HL-60/S4 (cell line): ENCODE data around the gene PPP2R5C.

ENCODE experiments used
- in situ Hi-C: fragments of 300-500 bp; cut with MboI; formaldehyde crosslinking; loops from 2 replicates; pipeline ENCODE4 v1.14.3; 2022; ENCODE audit warnings: low sequenced_read_pairs

PPP2R5C gene

GRCh38 chr14:101937926-101938767 is 176.6 kb downstream of the PPP2R5C start:
- in situ Hi-C loops, result no loop called here

GRCh38 chr14:101939646-101940170 is 178.2 kb downstream of the PPP2R5C start:
- in situ Hi-C loops, result no loop called here

- in situ Hi-C loops, result no loop called here
Observed at GRCh38 chr14:101944451-101944850, 182.9 kb downstream of the PPP2R5C start.

GRCh38 chr14:101945171-101945570 is 183.7 kb downstream of the PPP2R5C start:
- in situ Hi-C loops, result no loop called here

- in situ Hi-C loops, result no loop called here
Observed at GRCh38 chr14:101947577-101947903, 186.0 kb downstream of the PPP2R5C start.

GRCh38 chr14:101947904-101948665 is 186.6 kb downstream of the PPP2R5C start:
- in situ Hi-C loops, result no loop called here

- in situ Hi-C loops, result no loop called here
Observed at GRCh38 chr14:101948666-101949216, 187.2 kb downstream of the PPP2R5C start.

- in situ Hi-C loops, result no loop called here
Observed at GRCh38 chr14:101950100-101950499, 188.6 kb downstream of the PPP2R5C start.

- in situ Hi-C loops, result no loop called here
Observed at GRCh38 chr14:101950516-101951215, 189.2 kb downstream of the PPP2R5C start.

- in situ Hi-C loops, result no loop called here
Observed at GRCh38 chr14:101953151-101953550, 191.6 kb downstream of the PPP2R5C start.

- in situ Hi-C loops, result no loop called here
Observed at GRCh38 chr14:101954501-101954900, 193.0 kb downstream of the PPP2R5C start.

GRCh38 chr14:101955695-101956161 is 194.2 kb downstream of the PPP2R5C start:
- in situ Hi-C loops, result no loop called here

- in situ Hi-C loops, result no loop called here
Observed at GRCh38 chr14:101956179-101956885, 194.8 kb downstream of the PPP2R5C start.

GRCh38 chr14:101957406-101958234 is 196.1 kb downstream of the PPP2R5C start:
- in situ Hi-C loops, result no loop called here

- in situ Hi-C loops, result no loop called here
Observed at GRCh38 chr14:101958418-101959180, 197.1 kb downstream of the PPP2R5C start.

GRCh38 chr14:101959277-101959676 is 197.8 kb downstream of the PPP2R5C start:
- in situ Hi-C loops, result no loop called here

GRCh38 chr14:101960225-101960624 is 198.7 kb downstream of the PPP2R5C start:
- in situ Hi-C loops, result loop anchor here (10.0 kb wide), 1 partner anchor 355 kb away; the partner anchor contains the start of gene ZNF839

GRCh38 chr14:101961011-101961721 is 199.7 kb downstream of the PPP2R5C start:
- in situ Hi-C loops, result loop anchor here (10.0 kb wide), 1 partner anchor 354 kb away; the partner anchor contains the start of gene ZNF839
